ENCODE measurements around the gene IQSEC2. TPM values are rescaled to one million over a fixed set of nuclear protein-coding genes. Genes with fewer than 3 reads are reported as not detected.

The IQSEC2 gene
- total RNA-seq, 4 donors from 2014 or later = 10.1 to 25.7 (median 16.8) TPM

GRCh38 chrX:53237056-53237455 lies 44.3 kb downstream of the IQSEC2 start:
- peaks cover 0 to 73% of the 10 kb centered on the region in 2 donors for H3K36me3 ChIP-seq
- H3K27me3 ChIP-seq = no peaks in the 10 kb centered on the region
- no peak overlapping the region for H3K4me3 ChIP-seq
- no peak for ATAC-seq
- TF ChIP-seq POLR2AphosphoS5 (IDR thresholded peaks at IDR 0.05) (no peak), EP300 (IDR thresholded peaks at IDR 0.05) (no peak), CTCF (IDR thresholded peaks at IDR 0.05) (no peak), POLR2A (IDR thresholded peaks at IDR 0.05) (no peak)
- H3K27ac ChIP-seq = no peak overlapping the region
- no peaks in the 10 kb centered on the region for H3K9me3 ChIP-seq
- H3K4me1 ChIP-seq = no peaks in the 10 kb centered on the region
- 57 to 72% methylated on average over 6 of the region's 10 CpGs for WGBS, 2 donors (ENCODE audit: low coverage in 1 of 2)

GRCh38 chrX:53236025-53236679 lies 45.2 kb downstream of the IQSEC2 start:
- WGBS, 2 donors (ENCODE audit: low coverage in 1 of 2) = 69 to 79% methylated on average over 2 to 4 of the region's 20 CpGs
- Histone ChIP-seq H3K27ac (no peak overlapping the region), H3K4me3 (no peak overlapping the region), H3K4me1 (no peaks in the 10 kb centered on the region), H3K27me3 (no peaks in the 10 kb centered on the region), H3K9me3 (no peaks in the 10 kb centered on the region), H3K36me3 (peaks cover 0 to 63% of the 10 kb centered on the region in 2 donors)
- ATAC-seq = no peak
- TF ChIP-seq CTCF (IDR thresholded peaks at IDR 0.05) (no peak), POLR2AphosphoS5 (IDR thresholded peaks at IDR 0.05) (no peak), POLR2A (IDR thresholded peaks at IDR 0.05) (no peak), EP300 (IDR thresholded peaks at IDR 0.05) (no peak)

GRCh38 chrX:53235566-53235965 lies 45.8 kb downstream of the IQSEC2 start:
- H3K36me3 ChIP-seq = peaks cover 0 to 60% of the 10 kb centered on the region in 2 donors
- ATAC-seq = no peak
- 100% methylated on average over 1 of the region's 12 CpGs; no CpG with 5 or more reads in 1 of the 2 donors for WGBS, 2 donors (ENCODE audit: low coverage in 1 of 2)

GRCh38 chrX:53234484-53234883 lies 46.9 kb downstream of the IQSEC2 start:
- H3K4me1 ChIP-seq = no peaks in the 10 kb centered on the region
- WGBS, 2 donors (ENCODE audit: low coverage in 1 of 2) = no CpG with 5 or more reads among the region's 9 CpGs
- TF ChIP-seq CTCF (IDR thresholded peaks at IDR 0.05) = no peak
- no peak for TF ChIP-seq POLR2A (IDR thresholded peaks at IDR 0.05)
- no peak for TF ChIP-seq EP300 (IDR thresholded peaks at IDR 0.05)
- no peak for TF ChIP-seq POLR2AphosphoS5 (IDR thresholded peaks at IDR 0.05)

More at GRCh38 chrX:53235566-53235965, 45.8 kb downstream of the IQSEC2 start:
- Histone ChIP-seq H3K27ac (no peak overlapping the region), H3K27me3 (no peaks in the 10 kb centered on the region), H3K4me1 (no peaks in the 10 kb centered on the region), H3K4me3 (no peak overlapping the region), H3K9me3 (no peaks in the 10 kb centered on the region)
- TF ChIP-seq POLR2AphosphoS5 (IDR thresholded peaks at IDR 0.05) = no peak
- no peak for TF ChIP-seq EP300 (IDR thresholded peaks at IDR 0.05)
- no peak for TF ChIP-seq CTCF (IDR thresholded peaks at IDR 0.05)
- TF ChIP-seq POLR2A (IDR thresholded peaks at IDR 0.05) = no peak

GRCh38 chrX:53233536-53233935 lies 47.8 kb downstream of the IQSEC2 start:
- Histone ChIP-seq H3K36me3 (peaks cover 0 to 41% of the 10 kb centered on the region in 2 donors), H3K4me3 (no peak overlapping the region), H3K27ac (no peak overlapping the region), H3K4me1 (no peaks in the 10 kb centered on the region), H3K9me3 (no peaks in the 10 kb centered on the region), H3K27me3 (no peaks in the 10 kb centered on the region)
- ATAC-seq = no peak
- TF ChIP-seq EP300 (IDR thresholded peaks at IDR 0.05) (no peak), POLR2AphosphoS5 (IDR thresholded peaks at IDR 0.05) (no peak), CTCF (IDR thresholded peaks at IDR 0.05) (no peak), POLR2A (IDR thresholded peaks at IDR 0.05) (no peak)
- WGBS, 2 donors (ENCODE audit: low coverage in 1 of 2) = no CpG with 5 or more reads among the region's 9 CpGs

More at GRCh38 chrX:53234484-53234883, 46.9 kb downstream of the IQSEC2 start:
- no peaks in the 10 kb centered on the region for H3K27me3 ChIP-seq
- no peak overlapping the region for H3K4me3 ChIP-seq
- H3K36me3 ChIP-seq = peaks cover 0 to 50% of the 10 kb centered on the region in 2 donors
- H3K9me3 ChIP-seq = no peaks in the 10 kb centered on the region
- ATAC-seq = no peak
- H3K27ac ChIP-seq = no peak overlapping the region
